Eye (tissue), 1 donor: Measurements from ENCODE around the gene CSK.
A peak's percentile ranks its signal among the peaks of the same experiment; 100 is the strongest.
"Not testable (repeated sequence)": the region's sequence is repeated elsewhere in the genome, so short reads cannot be mapped to it uniquely, and the experiment has no call there.

Experiments used
- DNase-seq: peaks from one replicate; pipeline ENCODE4 v3.0.0-alpha.2; 2015

Gene CSK

DNA sequence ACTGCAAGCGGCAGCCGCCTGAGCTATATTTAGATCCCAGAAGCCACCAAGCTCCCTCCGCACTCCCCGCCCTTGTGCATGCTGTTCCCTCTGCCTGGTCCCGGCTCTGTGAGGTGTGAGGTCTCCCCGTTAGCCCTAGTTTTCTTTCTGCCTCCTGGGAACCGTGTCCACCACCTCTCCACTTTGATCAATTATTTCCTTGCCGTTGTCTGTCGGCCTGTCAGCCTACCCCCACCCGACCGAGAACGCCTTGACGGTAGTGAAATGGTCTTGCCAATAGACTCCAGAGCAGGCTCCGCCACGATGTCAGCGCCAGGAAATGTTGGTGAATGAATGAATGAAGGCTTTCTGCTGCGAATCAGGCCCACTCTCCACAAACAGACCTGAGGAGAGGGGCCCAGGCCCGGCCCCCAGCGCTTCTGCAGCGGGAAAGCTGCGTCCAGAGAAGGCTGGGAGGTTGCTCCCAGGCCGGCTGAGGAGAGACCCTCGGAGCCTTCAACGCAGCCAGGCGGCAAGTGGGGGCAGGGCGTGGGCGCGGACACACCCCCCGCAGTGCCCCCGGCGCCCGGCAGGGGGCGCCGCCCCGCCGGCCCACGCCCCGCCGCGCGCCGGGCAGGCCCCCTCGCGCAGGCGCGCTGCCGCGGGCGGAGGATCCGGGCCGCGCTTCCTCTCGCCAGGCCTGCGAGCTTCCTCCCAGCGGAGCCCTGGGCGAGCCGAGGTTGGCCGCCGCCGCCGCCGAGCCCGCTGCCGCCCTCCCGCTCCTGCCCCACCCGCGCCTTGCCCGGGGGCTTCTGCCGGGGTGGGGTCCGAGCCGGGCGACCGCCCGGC, at the start of gene CSK:
TSS of gene CSK (plus strand) at position 650 of the 828 bp plus-strand sequence. CDS start 16,218 bp downstream, outside the sequence.
- peak; percentile 88 for DNase-seq

DNA sequence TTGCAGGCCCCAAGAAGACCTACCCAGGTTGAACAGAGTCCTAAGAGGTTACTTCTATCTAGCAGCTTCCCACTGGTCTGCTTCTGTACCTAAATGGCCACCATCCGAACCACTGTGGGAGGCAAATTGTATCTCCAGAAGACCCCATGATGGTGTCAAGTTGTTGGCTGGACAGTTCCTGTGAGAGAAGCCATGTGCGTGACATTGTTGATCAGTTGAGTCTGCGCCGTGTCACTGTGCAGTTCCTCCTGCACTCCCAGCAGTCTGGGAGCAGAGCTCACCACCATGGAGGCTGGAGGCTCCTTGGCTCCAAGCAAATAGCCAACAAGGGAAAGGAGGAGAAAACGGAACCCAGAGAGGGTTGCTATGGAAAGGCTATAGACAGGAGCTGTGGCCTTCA, 49.0 kb upstream of the CSK start:
- no peak for DNase-seq

DNA sequence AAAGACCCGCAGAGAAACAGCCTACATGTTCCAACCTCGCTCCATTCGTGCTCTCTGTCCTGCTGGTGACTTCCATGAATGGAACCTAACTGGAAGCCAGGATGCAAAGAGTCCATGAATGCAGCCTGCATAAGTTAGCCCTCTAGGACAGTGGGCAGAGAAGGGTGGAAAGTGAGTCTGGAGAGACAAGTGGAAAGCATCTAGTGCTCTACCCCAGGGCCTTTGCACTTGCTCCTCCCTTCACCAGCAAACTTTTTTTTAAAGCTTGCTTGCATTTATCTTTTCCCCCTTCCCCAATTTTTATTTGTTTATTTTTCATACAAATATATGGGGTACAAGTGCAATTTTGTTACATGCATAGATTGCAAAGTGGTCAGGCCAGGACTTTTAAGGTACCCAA, 48.6 kb upstream of the CSK start:
- no peak for DNase-seq

DNA sequence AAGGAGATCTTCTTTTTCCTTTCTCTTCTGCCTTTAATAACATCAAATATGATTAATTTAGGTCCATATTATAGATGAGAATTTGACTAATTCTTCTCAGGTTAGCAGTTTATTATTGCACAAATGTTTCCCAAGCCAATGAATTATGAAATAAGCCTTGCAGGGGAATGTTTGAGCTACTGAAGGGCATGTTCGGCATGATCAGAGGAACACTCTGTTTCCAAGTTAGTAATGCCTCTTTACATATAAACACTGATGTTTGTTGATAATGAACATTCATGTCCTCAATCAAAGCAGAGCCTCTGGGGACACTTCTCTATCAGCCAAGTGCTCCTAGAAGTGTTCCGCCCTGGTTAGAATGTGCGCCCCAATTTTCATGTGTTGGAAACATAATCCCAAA, 46.6 kb upstream of the CSK start:
- DNase-seq, result no peak

DNA sequence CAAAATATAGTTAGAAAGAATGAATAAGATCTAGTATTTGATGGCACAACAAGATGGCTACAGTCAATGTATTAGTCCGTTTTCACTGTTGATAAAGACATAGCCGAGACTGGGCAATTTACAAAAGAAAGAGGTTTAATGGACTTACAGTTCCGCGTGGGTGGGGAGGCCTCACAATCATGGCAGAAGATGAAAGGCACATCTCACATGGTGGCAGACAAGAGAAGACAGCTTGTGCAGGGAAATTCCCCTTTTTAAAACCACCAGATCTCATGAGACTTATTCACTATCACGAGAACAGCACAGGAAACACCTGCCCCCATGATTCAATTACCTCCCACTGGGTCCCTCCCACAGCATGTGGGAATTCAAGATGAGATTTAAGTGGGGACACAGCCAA, 43.6 kb upstream of the CSK start:
- not testable (repeated sequence) for DNase-seq

DNA sequence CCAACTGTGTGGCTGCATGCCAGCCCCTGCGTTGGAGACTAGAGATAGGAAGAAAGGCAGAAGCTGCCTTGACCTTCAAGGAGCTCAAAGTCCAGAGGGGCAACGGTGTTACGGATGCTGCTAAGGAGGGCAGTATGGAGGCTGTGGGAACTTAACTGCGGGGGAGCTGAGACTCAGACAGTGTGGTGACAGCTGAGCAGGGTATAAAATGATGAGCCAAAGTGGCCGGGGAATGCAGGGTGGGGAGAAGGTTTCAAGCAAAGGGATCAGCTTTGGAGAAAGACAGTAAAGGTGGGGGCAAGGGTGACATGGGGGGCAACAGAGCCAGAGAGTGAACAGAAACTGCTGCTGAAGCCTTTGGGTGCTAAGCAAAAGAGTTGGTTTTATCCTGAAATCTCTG, 39.5 kb upstream of the CSK start:
- no peak for DNase-seq

DNA sequence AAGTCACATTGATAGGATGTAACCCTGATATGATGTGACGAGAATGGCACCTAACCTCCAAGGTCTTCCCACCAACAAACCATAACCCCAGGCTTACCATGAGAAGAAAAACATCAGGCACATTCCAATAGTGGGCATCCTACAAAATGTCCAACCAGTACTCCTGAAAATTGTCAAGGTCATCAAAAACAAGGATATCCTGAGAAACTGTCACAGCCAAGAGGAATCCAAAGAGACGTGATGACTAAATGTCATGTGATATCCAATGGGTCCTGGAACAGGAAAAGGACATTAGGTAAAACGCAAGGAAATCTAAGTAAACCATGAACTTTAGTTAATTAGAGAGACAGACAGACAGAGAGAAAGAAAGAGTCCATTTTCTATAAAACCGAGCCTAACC, 35.5 kb upstream of the CSK start:
- DNase-seq, result no peak

DNA sequence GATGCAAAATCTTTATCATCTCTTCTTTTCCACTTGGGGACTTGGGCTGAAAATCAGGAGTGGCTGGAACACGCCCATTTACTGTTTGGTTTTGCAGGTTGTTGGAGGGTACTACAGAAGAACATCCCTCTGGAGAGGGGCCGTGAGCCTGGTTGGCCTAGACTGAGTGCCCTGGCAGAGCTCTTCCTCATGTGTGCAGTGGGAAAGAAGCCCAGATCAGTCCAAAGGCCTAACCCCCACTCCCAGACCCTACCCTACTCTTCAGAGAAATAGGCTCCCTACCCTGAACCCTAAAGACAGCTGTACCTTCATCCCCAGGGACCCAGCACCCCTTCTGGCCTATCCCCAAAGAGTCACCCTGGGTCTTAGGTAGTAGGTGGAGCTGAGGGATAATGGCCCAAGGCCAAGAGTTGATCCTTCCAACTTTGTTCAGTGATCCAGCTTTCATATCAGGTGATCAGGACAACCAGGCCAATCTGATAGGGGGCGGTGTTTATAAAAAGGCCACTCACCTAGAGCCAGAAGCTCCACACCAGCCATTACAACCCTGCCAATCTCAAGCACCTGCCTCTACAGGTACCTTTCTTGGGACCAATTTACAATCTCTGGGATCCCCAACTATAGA, 33.4 kb upstream of the CSK start, which contains the start of gene CYP1A2:
TSS of gene CYP1A2 (plus strand) at position 524 of the 625 bp plus-strand sequence. CDS start 894 bp downstream, outside the sequence.
- DNase-seq, result no peak

DNA sequence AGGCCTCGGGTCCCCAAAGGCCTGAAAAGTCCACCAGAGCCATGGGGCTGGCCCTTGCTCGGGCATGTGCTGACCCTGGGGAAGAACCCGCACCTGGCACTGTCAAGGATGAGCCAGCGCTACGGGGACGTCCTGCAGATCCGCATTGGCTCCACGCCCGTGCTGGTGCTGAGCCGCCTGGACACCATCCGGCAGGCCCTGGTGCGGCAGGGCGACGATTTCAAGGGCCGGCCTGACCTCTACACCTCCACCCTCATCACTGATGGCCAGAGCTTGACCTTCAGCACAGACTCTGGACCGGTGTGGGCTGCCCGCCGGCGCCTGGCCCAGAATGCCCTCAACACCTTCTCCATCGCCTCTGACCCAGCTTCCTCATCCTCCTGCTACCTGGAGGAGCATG, 32.0 kb upstream of the CSK start:
- no peak for DNase-seq

DNA sequence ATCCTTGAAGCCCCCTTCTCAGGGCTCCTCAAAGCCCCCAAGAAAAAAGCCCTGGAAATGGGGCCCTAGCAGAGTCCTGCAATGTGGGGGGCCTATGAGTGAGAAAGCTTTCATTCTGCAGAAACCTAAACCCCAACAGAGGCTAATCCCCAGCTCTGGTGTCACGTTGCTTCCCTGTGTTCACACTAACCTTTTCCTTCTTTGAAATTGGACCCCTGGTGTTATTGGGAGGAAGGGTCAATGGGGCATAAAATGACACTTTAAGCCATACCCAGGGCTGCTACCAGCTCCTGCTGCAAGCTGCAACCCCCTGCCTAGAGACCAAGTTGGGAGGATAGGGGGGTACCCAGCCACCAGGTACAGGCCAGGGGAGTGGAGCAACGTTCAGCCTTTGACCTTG, 31.1 kb upstream of the CSK start:
- no peak for DNase-seq

DNA sequence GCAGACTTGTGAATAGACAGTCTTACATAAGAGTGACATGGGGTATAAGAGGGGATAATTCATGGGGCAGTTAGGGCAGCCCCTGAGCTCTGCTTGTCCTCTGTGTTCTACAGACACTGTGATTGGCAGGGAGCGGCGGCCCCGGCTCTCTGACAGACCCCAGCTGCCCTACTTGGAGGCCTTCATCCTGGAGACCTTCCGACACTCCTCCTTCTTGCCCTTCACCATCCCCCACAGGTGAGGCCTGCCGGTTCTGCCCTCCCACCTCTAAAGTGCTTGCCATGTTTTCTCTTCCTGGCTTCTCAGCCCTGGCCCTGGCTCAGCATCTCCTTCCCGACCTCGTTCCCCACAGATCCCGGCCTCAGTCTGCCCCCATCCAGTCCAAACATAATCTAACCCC, 29.9 kb upstream of the CSK start:
- DNase-seq, result no peak

DNA sequence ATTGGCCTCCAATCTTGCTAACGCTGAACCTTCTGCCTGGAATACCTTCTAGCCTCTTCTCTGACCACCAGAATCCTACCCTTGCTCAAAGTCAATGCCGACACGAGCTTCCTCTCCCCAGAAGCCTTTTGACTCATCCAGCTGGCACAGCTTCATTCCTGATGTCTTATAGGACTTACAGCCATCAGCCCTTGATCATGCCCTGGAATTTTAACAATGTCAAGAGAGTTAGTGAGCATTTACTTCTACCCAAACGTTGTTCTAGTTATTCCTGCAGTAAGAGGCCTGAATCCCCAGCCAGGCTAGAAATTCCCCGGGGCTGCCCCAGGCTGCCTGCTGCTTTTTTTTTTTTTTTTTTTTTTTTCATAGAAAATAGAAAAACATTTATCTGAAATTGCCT, 29.3 kb upstream of the CSK start:
- DNase-seq, result peak; percentile 33

DNA sequence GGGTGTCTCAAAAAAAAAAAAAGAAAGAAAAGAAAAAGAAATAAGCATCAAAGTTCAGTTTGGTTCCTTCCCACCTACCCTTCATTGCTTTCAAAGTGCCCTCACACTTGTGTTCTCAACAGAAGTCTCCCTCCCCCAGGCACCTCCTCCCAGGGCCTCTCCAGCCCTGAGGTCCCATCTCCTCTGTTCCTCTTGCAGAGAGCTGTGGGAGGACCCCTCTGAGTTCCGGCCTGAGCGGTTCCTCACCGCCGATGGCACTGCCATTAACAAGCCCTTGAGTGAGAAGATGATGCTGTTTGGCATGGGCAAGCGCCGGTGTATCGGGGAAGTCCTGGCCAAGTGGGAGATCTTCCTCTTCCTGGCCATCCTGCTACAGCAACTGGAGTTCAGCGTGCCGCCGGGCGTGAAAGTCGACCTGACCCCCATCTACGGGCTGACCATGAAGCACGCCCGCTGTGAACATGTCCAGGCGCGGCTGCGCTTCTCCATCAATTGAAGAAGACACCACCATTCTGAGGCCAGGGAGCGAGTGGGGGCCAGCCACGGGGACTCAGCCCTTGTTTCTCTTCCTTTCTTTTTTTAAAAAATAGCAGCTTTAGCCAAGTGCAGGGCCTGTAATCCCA, 27.2 kb upstream of the CSK start:
- no peak for DNase-seq

DNA sequence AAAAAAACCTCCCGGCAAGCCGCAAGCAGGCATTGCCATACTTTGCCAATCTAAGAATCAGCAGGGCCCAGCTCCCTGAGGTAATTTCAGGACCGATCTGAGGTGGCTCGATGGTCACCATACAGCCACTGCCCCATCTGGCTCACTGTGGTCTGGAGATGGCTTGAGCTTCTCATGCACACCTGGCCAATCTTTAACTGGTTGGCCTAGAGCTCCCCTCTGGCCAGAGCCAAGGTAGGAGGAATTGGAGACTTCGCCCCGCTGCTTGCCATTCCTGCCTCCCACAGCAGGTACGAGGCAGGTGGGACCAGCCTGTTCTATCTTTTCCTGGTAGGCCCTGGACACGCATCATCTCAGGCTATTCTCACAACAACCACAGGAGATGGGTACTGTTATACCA, 23.1 kb upstream of the CSK start:
- no peak for DNase-seq

DNA sequence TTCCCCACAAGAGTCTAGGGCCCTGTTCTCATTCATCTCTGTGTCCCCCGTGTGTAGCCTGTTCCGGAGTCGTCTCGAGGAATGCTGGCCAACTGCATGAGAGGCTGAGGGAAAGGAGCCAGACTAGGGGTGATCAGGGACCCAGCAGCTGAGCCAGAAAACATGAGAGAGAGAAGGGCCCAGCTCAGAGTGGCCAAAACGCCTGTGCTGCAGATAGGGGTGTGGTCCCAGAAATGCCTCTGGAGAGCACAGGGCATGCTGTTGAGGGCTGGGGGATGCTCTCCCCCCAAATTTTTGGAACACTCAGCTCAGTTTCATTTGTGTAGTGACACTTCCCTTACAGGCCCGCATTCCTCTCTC, 19.1 kb upstream of the CSK start:
- DNase-seq, result no peak

DNA sequence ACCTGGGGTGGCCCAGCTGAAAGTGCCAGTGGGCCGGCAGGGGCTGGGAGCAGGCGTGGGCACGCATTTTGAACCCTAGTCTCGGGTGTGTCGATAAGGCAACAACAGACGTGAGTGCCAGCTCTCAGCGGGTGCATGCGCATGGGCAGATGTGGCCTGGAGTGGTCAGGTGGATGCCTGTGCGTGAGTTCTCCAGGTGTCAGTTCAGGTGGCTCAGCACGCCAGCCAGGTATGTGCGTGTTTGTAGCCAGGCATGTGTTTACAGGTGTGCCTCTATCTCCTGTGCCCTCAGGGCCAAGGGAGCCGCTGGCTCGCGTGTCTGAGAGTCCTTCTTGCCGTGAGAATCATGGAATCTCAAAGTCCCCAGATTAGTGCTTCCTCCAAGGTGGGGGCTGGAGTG, 18.5 kb upstream of the CSK start:
- DNase-seq, result no peak

DNA sequence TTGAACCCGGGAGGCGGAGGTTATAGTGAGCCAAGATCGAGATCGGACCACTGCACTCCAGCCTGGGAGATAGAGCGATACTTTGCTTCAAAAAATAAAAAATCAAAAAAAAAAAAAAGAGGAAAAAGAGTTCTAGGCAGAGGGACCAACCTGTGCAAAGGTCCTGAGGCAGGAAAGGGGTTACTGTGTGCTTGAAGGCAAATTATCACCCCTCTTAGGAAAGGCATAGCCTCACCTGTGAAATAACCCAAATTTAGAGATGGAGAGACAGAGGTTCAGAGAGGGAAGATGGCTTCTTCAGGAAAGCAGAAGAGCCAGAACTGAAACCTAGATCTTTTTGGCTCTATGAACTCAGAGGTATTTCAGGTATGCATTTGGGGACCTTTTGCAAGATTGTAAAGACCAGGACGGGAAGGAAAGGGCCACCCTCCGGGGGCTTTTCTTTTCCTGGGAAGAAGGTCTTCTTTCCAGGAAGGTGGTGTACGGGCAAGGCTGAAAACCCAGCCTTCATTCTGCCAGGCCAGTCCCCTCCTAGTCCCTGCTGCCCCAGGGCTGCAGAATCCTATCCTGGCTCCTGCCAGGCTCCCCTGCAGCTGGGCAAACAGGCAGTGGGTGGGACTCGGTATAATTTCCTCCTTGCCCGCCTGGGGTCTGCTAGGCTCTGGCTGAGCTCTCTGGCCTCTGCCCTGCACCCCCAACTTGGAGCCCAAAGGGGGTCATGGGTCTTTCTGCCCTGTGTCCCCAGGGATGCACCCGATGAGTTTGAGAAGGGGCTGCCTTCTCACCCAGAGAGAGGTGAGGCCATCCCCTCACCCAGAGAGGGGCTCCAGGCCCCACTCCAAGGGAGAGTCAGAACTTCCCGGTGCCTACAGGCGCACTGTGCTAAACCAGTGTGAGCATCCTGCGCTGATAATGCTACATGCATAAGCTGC, 14.4 kb upstream of the CSK start:
- no peak for DNase-seq

DNA sequence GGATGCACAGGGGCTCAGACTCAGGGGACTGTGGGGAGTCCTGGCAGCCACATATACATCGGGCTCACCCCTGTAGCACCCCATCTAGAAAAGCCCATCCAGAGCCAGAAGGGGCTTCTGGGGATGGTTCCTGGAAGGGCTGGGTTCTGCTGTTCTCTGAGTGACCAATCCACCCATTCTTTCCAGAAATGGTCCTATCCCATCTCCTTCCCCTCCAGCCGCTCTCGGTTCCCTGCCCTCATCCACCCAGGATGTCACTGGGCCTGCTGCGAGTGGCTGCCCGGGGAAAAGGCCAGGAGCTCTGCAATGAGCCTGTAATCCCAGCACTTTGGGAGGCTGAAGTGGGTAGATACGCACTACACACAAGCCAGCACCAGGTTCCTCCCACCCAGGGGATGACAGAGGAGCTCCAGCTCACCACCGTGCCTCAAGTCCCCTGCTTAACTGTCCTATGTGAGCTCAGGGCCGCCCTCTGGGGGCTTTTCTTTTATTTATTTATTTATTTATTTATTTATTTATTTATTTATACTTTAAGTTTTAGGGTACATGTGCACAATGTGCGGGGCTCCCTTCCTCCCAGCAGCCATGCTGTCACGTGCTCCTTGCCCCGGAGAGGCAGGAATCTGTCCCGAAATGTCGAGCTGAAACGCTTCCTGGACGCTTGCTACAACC, 13.6 kb upstream of the CSK start:
- no peak for DNase-seq

DNA sequence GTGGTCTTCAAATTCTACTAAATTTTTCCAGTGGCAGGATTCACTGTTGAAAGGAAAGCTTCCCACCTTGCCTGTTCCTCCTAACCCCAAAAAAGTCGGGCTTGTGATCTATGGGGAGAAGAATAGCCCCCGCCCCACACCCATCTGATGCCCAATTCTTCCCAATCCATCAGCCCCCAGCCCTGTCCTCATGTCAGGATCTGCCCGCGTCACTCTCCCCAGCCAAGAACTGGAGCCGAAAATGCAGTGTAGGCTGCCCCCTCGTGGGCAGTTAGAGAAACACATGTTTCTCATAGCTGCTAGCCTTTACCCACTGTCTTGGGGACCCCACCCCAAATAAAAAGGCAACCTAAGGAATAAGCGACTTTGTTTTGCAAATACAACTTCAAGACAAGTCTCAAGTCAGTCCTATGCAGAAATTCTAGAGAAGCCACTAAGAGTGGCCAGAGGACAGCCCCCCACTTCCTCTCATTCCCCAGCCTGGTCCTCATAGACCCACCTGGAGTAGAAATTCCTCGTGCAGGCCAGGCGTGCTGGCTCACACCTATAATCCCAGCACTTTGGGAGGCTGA, 13.0 kb upstream of the CSK start:
- DNase-seq, result peak; percentile 82

DNA sequence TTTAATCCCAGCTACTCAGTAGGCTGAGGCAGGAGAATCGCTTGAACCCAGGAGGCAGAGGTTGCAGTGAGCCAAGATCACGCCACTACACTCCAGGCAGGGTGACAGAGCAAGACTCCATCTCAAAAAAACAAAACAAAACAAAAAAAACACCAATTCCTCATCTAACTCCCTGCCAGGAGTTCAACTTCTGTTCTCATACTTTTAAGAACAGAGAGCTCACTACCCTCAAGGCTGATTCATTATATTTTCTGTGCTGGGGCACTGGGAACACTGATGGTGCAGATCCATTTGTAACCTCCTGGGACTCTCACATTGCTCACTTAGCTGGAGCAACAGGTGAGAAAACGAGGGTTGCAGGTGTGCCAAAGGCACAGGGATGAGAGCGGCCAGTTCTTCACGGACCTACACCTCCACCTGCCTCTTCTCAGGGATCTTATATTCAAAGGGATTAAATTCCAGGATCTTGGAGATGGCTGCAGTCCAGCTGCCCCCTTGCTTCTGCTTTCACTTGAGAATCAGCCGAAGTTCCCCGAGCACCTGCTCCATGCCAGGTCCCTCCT, 12.3 kb upstream of the CSK start:
- DNase-seq, result no peak

DNA sequence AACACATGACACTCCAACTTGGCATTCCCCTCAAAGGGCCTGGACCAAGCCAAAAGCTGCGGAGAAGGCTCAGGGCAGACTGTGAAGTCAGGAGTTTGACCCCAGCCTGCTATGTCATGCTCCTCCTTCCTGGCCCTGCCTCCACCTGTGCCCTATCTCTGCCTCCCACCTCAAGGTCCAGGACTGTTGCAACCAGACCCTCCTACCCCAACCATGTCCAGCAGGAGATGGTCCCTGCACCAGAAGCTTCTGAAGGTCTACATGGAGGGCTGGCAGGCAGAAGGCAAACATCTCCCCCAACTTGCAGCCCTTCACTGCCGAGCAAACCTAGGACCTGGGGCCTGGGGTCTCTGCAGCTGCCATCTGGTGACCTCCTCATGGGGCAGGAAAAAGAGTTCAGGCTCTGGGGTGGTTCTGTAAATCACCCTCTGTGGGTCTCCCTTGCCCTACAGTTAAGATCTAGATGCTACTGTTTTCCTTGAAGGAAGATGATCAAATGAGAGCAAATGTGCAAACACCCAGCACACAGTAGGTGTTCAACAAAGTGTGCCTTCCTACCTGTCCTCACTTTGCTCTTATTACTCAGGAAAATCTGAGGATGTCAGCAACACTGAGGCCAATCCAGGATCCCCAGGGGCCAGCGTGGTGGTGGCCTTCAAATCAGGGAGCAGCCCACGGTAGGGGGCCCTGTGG, 11.5 kb upstream of the CSK start:
- DNase-seq, result no peak
